ENCODE measurements around the gene DECR2. TPM values are rescaled to one million over a fixed set of nuclear protein-coding genes. Genes with fewer than 3 reads are reported as not detected.
"Not testable (repeated sequence)": the region's sequence is repeated elsewhere in the genome, so short reads cannot be mapped to it uniquely, and the experiment has no call there.

DECR2 gene
- total RNA-seq, 4 donors from 2014 or later = 3.1 to 13.5 (median 9.5) TPM

DNA sequence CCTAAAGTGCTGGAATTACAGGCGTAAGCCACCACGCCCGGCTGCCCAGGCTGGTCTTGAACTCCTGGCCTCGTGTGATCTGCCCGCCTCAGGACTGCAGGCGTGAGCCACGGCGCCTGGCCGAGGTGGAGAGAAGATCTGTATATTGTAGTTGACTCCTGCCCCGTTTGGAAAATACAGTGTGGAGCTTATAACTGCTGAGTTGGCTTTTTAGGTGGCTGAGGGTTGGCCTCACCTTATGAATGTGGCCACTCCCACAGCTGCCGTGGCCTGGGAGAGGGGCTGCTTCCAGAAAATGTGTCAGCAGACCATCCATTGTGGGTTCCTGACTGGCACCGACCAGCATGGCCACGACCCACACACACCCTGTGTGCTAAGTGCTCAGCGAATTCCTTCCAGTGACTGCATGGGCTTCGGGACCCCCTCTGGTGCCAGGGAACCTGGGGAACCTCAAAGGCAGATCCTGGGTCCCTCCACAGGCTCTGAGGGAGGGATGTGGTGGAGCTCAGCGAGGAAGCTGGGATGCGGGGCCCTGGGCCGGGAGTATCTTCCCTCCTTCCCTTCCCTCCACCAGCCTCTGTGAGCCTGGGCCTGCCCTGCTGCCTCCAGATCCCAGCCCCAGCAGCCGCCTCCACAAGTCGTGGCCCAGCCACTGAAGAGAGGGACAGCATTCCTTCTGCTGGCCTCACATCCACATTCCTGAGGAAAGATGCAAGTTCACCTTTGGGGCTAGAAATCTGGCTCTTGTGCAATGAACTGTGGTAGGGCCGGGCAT, 12.9 kb downstream of the DECR2 start:
- DNase-seq = no peak
- intact Hi-C loops (cut with DNase I) = no loop called here
- 88 to 89% methylated on average over 18 to 20 of the region's 21 CpGs for WGBS, 2 donors
- TF ChIP-seq CTCF (IDR thresholded peaks at IDR 0.05) = no peak
- no peak for TF ChIP-seq POLR2A (IDR thresholded peaks at IDR 0.05)
- Histone ChIP-seq H3K27me3 (no peaks in the 10 kb centered on the region), H3K4me3 (replicated peaks in 1 of 3) (no peak overlapping the region), H3K4me1 (no peaks in the 10 kb centered on the region), H3K9me3 (no peaks in the 10 kb centered on the region), H3K36me3 (no peaks in the 10 kb centered on the region), H3K27ac (no peak overlapping the region)

DNA sequence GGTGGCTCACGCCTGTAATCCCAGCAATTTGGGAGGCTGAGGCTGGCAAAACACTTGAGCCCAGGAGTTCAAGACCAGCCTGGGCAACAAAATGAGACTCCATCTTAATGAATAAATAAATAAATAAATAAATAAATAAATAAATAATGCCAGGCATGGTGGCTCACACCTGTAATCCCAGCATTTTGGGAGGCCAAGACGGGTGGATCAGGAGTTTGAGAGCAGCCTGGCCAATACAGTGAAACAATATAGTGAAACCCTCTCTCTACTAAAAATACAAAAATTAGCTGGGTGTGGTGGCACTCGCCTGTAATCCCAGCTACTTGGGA, 13.4 kb downstream of the DECR2 start:
- H3K9me3 ChIP-seq; intact Hi-C loops (cut with DNase I); H3K4me1 ChIP-seq; H3K4me3 ChIP-seq (replicated peaks in 1 of 3); H3K27ac ChIP-seq; H3K36me3 ChIP-seq; H3K27me3 ChIP-seq; DNase-seq: not testable (repeated sequence)
- WGBS, 2 donors = 91% methylated on average over 3 of the region's 3 CpGs

GRCh38 chr16:422179-422578, 20.5 kb downstream of the DECR2 start:
- DNase-seq; H3K27ac ChIP-seq; H3K9me3 ChIP-seq; H3K4me3 ChIP-seq (replicated peaks in 1 of 3); intact Hi-C loops (cut with DNase I); H3K27me3 ChIP-seq; H3K36me3 ChIP-seq: not testable (repeated sequence)
- 90 to 96% methylated on average over 13 of the region's 13 CpGs for WGBS, 2 donors
- peaks cover 13 to 18% of the 10 kb centered on the region in 2 donors for H3K4me1 ChIP-seq

DNA sequence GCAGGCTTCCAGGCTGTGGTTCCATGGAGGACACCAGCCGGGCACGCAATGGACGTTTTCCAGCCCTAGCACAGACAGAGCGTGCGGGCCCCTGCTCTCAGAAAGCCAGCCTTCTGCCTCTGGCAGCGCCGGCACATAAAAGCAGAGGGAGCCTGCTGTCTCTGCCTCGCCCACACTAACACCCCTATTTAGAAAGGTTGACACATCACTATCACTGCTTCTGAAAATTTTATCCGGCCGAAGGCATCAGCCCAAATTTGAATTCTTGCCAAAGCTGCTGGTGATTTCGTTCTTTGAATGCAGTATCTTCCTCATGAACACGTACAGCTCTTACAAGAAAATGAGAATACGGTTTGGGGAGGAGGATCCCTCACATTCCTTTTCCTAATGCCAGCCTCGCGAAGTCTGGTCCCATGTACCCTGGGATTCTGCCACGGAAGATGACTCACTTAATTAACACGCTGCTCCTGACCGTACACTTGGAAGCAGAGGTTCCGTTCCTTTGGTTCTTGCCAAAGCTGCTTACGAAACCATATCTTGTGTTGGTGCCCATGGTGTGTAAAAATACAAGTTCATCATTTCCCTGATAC, 22.4 kb downstream of the DECR2 start:
- WGBS, 2 donors = 65 to 82% methylated on average over 20 of the region's 20 CpGs
- H3K36me3 ChIP-seq = no peaks in the 10 kb centered on the region
- intact Hi-C loops (cut with DNase I) = no loop called here

DNA sequence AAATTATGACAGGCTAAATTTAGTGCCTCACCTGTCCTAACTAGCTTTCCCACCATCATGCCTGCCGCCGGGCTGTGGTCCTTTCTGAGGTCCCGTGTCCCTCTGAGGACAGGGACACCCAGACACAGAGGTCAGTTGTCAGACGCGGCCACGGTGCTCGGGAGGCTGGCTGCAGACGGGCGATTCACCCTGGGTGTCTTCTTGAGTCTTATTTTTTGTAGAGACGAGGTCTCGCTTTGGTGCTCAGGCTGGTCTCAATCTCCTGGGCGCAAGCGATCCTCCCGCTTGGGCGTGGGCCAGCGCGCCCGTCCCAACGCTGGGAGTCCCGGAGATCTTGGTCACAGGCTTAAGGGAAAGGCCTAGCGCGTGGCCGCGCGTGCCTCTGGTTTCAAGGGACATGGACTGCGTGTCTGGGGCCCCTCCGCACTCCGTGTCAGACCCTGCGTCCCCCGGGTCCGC, 23.0 kb downstream of the DECR2 start:
- no peaks in the 10 kb centered on the region for H3K27me3 ChIP-seq
- H3K4me3 ChIP-seq (replicated peaks in 1 of 3) = peak overlapping the region in 2 of 3 donors; percentile 54 to 56
- H3K27ac ChIP-seq = peak overlapping the region; percentile 45 to 91 (median 90)
- 16 to 31% methylated on average over 11 to 22 of the region's 31 CpGs for WGBS, 2 donors
- peak; percentile 33 to 52 for DNase-seq
- TF ChIP-seq CTCF (IDR thresholded peaks at IDR 0.05) (no peak), POLR2A (IDR thresholded peaks at IDR 0.05) (no peak)
- no peaks in the 10 kb centered on the region for H3K9me3 ChIP-seq
- intact Hi-C loops (cut with DNase I) = no loop called here
- no peaks in the 10 kb centered on the region for H3K36me3 ChIP-seq
- peaks cover 19 to 21% of the 10 kb centered on the region in 2 donors for H3K4me1 ChIP-seq

More for the DNA sequence above, 22.4 kb downstream of the DECR2 start:
- no peak for TF ChIP-seq CTCF (IDR thresholded peaks at IDR 0.05)
- no peak for TF ChIP-seq POLR2A (IDR thresholded peaks at IDR 0.05)
- DNase-seq = peak; percentile 25
- Histone ChIP-seq H3K4me1 (peaks cover 19 to 21% of the 10 kb centered on the region in 2 donors), H3K27ac (peak overlapping the region; percentile 45 to 91 (median 90)), H3K27me3 (no peaks in the 10 kb centered on the region), H3K9me3 (no peaks in the 10 kb centered on the region), H3K4me3 (replicated peaks in 1 of 3) (peak overlapping the region in 1 of 3 donors; percentile 56)

DNA sequence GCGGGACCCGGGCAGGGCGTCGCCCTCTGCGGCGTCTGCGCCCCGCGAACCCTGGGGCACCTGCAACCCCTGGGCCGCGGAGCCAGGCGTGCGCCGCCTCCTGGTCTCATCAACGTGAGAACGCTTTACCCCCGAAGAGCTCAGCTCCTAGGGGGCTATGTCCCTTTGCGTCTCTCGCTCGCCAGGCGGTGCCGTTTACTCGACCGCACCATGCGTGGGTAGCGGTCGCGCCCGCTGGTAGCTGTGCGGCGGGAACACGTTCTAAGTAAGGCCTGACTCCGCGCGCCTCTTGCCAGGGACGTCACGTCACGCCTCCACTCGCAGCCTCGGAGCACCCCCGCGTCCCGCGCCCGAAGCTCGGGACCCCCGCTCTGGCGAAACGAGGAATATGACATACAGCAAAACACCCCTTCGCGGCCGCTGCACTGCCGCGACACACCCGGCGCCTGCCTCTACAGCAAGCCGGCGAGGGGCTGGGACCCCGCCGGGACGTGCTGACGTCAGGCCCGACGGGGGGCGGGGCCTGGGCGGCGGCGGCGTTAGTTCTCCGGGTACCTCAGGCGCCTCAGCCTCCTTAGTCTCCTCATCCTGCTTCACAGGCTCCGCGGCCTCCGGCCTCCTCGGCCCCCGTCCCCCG, 23.5 kb downstream of the DECR2 start, which contains the start of gene RAB11FIP3:
RAB11FIP3 (plus strand) TSS at position 568 of the 637 bp plus-strand sequence. CDS start 358 bp downstream, outside the sequence.
- H3K4me3 ChIP-seq (replicated peaks in 1 of 3) = peak within 1 kb of the TSS; percentile 54 to 65 (median 56)
- peak; percentile 69 to 71 for DNase-seq
- WGBS, 2 donors = 0% methylated on average over 25 of the region's 77 CpGs; no CpG with 5 or more reads in 1 of the 2 donors
- no peaks in the 10 kb centered on the region for H3K9me3 ChIP-seq
- TF ChIP-seq CTCF (IDR thresholded peaks at IDR 0.05) = peak in 2 of 6 experiments; percentile 23 to 28
- TF ChIP-seq POLR2A (IDR thresholded peaks at IDR 0.05) = peak; percentile 50 to 71
- no peaks in the 10 kb centered on the region for H3K27me3 ChIP-seq
- H3K36me3 ChIP-seq = no peaks in the 10 kb centered on the region
- H3K27ac ChIP-seq = peak within 1 kb of the TSS; percentile 45 to 91 (median 90)
- peaks cover 19 to 21% of the 10 kb centered on the region in 2 donors for H3K4me1 ChIP-seq
- intact Hi-C loops (cut with DNase I) = no loop called here

Data from thyroid gland (tissue), 4 donors.